NCI-H2107 (cell line): ENCODE measurements around the gene PUSL1.

Source experiments
- DNase-seq: peaks from one replicate; lab custom pipeline; 2025; lab: John Stamatoyannopoulos, UW

The PUSL1 gene

DNA sequence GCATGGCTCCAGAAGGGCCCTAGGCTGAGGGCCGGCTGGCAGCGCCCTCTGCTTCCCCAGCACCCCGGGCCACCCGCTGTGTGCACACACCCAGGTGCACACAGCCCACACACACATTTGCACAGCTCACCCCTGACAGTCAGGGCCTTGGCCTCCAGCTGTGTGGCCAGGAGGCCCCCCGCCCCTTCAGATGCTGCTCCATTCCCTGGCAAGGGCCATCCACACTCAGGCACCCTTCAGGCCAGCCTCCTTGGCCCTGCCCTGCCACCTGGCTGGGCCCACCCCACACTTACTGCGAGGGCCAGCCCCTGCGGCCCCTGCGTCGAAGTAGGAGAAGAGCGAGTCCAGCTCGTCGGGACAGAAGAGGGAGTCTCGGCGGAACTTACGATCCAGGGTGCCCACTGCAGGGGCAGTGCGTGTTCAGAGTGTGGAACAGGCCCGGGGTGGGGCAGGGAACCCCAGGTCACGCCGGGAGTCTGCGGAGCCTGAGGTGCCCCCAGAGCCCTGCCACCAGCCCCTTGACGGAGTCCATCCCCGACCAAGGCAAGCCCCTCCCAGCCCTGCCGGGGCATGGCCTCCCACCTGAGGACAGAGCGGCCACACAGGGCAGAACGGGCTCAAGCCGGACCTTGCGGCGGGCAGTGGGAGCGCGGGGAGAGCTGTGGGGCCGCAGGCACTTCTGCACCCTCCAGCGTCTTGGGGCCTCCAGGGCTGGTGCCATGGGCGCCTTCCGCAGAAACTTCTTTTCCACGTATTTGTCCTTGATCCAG lies 13.1 kb upstream of the PUSL1 start:
- DNase-seq = no peak

DNA sequence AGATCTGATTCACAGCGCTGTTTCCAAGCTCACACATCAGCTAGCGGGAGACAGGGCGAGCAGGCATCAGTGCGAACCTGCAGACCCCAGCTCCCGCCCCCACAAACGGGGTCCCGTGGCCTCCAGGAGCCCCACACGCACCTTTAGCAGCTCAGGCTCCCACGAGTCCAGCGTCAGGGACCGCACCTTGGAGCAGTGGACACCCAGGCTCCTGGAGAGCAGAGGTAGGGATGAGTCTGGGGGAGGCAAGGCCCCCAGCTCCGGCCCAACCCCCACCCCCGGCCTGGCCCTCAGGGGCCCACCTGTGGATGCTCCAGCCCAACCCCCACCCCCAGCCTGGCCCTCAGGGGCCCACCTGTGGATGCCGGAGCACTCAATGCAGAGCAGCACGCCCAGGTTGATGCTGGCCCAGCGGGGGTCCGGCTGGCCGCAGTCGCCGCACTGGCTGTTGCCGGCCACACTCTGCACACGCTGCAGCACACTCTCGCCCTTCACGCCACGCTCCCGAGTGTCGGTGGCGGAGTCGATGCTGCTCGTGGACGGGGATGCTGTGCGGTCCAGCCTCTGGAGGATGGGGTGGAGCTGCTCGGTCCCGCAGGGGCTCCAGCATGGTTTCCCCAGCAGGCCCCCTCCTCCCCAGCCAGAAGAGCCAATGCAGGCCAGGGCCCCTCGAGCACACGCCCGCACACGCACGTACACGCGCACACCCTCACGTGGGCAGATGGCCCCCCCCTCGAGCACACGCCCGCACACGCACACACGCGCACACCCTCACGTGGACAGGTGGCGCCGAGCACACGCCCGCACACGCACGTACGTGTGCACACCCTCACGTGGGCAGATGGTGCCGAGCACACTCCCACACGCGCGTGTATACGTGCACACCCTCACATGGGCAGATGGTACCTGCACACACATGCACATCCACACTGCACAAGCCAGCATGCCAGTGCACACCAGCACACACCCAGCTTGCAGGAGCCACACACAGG lies 12.0 kb upstream of the PUSL1 start:
- DNase-seq = no peak

DNA sequence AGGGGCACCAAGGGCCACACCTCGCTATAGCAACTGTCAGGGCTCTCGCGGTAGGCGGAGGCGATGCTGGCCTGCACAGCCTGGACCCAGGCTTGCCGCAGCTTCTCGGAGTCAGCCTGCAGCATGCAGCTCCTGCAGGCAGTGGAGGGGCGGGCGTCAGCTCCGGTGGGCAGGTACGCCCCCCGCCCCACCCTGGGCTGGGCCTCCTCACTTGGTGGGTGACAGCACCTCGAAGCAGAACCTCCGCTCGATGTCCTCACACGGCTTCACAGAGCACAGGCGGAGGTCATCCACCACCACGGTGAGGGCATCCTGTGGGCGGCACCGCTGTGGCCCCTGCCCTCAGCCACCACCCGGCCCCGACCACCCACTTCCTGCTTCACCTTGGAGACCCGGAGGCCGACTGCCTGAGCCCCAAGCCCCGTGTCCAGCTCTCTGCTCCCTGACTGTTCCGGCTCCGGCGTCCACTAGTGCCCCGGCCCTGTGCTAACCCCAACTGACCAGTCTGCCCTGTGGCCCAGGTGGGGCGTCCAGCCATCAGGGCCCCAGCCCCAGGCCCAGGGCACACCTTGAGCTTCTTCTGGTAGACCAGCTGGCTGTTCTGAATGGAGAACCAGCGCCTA lies 10.5 kb upstream of the PUSL1 start:
- DNase-seq = no peak

DNA sequence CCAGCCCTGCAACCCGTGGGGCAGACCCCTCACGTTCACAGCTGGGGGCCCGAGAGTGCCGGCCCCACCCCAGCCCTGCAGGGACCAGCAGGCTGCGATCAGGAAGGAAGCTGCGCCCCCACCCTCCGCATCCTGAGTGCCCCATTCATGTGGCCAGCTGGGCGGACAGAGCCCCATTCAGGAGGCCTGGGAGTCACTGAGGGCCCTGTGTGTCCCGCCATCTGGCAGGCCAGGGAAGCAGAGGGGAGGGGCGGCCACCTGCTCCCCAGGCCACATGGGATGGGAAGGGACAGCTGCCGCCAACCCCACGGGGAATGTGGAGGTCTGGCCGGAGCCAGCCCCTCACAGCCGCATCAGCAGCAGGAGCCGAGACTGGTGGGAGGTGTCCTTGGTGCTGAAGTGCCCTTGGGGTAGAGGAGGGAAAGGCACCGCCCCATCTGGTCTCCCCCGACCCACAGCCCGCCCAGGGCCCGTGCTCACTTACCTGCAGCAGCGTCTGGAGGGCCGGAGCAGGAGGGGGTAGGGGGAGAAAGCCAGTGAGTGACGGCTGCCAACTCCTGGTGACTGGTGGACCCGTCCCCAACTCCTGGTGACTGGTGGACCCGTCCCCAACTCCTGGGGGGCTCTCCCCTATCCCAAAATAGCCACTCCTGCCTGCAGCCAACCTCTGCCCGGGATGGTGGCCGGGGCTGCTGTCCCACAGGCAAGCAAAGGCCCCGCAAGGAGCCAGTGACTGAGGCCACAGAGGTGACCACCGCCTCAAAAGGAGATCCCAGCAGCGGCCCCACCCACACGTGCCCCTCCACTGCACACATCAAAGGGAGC lies 9.3 kb upstream of the PUSL1 start:
- DNase-seq = no peak

DNA sequence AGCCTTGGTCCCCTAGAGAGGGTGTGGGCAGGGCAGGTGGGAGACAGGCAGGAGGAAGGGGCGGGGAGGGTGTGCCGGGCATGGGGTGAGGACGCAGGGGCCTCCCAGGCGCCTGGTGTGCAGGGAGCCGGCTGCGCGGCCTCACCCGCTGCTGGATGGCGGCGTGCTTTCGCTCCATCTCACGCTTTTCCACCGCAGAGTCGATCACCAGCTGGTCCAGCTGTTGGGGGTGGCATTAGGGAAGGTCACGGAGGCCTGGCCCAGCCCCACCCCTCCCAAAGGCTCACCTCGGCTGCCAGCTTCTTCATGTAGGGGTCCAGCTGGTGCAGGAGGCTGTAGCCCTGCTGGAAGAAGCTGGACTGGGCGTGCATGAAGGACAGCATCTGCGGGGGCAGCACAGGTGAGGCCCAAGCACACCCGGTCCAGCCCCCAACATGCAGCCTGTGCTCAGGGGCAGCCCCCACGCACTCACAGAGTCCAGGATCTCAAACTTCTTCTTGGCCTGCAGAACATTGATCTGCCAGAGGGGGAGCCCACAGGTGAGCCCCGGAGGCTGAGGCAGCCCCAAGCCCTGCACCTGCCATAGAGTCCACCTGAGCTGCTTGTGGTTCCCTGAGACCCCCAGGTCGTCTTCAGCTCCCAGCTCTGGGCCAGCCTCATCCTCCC lies 8.6 kb upstream of the PUSL1 start:
- no peak for DNase-seq

DNA sequence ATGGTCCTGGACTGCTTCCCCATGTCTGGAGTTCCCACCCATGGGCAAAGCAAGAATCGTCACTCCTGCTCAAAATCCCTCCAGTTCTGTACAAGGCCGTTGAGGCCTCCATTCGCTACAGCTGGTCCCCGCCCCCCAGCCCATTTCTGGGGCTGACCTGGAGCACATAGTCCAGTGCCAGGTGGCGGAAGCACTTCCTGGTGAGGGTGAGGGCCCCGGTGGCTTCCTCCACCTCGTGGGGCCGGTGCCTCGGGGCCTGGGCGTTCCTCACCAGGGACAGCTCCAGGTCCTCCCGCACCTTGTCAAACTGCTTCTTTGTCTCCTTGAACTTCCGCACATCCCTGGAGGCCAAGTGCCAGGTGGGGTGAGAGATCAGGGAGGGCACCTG lies 8.1 kb upstream of the PUSL1 start:
- no peak for DNase-seq

DNA sequence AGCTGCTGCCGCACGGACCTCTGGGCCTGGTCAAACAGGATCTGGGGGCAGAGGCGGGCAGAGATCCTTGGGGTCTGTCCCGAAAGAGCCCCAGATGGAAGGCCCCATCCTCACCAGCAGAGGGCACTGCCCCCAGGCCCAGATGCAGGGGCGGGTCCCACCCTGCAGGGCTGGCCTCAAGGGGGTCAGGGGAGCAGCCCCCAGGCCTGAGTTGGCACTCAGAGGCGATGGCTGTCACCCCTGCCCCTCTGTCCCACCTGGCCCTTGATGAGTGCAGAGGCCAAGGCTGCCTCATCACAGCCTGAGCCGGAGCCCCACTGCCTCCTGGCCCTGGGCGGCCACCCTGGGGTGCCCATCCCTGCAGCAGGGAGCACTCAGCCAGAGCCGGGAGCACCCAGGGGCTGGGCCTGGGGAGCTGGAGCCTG lies 6.4 kb upstream of the PUSL1 start:
- DNase-seq = no peak

DNA sequence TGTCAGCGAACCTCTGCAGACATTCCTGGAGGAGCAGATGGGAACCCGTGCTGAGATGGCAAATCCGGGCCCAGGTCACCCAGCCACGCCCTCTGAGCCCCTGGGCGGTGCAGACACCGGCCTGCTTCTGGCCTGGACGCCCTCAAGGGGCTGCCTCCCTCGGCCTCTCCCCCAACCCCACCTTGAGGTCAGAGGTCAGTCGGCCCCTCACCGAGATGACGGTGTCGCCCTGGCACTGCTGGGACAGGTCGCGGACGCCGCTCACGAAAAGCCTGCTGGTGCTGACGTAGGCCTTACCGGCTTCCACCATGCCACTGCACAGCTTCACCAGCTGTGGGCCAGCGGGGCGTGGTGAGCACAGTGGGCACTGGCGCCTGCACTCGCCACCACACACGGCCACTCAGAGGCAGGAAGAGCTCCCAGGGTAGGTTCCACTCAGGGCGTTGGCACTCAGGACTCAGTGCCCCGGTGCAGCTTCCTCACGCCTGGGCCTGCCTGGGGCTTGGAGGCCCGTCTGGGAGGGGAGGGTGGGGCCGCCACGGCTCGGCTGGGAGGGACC lies 5.4 kb upstream of the PUSL1 start:
- no peak for DNase-seq

DNA sequence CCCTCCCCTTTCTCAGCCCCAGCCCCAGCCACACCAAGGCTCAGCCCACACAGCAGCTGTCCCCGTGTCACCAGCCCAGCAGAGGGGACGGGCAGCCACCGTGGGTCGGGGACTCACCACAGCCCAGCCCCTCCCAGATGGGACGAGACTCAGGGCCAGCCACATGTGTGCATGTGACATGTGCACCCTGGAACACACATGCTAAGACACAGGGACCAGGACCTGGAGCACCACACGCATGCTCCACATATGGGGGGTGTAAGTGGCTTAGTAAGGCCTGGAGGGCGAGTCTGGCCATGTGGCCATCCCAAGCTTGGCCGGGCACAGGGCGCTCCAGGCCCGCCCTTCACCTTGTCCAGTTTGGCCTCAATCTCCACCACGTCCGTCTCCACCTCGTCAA lies 4.7 kb upstream of the PUSL1 start:
- DNase-seq = no peak

DNA sequence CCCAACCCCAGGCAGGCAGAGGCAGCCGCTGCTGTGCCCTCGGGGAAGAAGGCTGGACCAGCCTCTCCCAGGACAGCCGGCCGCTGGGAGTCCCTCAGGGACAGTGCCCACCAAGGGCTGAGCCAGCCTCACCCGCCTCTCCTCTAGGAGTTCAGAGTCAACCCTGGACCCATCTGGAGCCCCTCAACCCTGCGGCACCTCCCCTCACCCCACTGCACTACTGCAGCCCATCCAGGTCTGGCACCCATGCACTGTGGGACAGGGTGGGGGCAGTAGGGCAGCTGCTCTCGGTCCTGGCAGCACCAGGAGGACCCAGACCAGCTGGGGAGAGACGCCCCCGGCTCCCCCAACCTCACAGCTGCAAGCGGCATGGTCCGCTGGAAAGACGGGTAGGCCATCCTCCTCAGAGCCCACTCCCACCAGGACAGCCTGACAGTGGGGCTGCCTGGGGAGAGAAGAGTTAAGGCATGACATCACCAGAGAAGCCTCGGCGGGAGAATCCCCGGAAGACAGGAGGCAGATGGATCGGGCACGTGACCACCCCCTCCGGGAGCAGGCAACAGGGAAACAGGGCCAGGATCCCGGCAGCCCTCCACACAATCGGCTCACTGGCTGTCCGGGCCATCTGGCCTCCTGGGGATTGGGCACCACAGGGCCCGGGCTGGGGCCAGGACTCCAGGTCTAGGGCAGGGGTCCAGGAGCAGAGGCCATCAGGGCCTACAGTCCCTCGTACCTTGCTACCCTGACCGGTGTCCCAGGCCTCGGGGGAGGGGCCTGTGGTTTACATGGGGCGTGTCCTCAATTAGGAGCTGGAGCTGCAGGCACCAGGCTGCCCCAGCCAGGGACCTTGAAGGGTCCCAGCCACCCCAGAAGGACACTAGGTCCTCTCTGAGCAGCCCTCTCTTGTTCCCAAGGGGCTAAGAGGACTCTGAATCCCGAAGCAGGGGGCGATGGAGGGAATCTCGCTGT lies 3.8 kb upstream of the PUSL1 start:
- peak; percentile 40 for DNase-seq

DNA sequence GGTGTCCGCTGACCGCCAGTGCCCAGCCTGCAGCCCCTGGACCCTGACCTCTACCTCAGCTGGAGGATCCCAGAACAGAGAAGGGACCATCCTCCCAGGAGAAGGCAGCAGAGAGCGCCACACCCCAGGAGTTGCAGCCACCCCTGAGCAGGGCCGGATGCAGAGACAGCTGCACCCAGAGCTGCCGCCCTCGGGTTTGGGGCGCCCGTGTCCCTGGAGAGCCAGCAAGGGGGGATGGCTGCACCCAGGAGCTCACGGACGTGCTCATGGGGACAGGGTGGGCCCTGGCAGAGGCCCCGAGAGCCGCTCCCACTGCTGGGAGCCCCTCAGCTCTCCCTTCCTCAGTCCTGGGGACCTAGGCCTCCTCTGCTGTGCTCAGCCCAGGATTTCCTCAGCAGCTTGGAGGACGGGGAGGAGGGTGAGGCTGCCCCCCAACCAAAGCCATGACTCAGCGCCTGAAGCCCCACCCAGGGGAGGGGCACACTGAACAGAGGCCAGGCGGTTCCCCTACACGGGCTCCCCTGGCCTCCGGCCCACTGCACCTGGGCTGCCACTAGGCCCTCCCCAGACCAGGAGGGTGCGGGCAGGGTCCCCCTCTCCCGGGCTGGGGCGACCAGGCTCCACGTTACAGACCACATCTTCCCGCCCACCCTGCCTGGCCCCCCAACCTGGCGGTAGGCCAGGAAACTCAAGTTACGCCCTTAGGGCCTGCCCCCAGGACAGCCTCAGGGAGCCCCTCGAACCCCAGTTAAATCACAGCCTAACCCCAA lies 2.9 kb upstream of the PUSL1 start:
- DNase-seq = no peak

DNA sequence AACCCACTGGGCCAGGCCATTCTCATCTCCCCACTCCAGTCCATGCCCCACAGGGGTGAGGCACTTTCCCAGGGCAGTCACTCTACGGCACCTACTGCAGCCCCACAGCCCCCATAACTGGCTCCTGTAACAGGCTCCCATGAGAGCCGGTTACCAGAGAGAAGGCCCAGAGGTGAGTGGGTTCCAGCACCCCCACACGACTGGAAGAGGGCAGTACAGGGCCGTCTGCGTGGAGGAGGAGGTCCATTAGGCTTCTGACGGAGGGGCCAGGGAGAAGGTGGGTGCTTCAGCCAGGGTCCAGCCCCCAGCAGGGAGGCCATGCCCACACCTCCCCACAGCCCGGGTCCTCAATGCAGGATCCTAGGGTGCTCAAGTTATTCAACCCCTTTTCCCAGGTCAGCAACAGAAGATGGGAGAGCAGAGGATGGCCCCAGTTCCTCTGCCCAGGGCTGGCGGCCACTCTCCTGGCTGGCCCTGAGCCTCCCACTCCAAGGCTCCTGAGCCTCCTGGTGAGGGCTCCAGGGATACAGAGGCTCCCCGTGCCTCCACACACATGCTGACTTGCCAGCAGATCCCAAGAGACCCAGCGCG lies 2.2 kb upstream of the PUSL1 start:
- DNase-seq = no peak

DNA sequence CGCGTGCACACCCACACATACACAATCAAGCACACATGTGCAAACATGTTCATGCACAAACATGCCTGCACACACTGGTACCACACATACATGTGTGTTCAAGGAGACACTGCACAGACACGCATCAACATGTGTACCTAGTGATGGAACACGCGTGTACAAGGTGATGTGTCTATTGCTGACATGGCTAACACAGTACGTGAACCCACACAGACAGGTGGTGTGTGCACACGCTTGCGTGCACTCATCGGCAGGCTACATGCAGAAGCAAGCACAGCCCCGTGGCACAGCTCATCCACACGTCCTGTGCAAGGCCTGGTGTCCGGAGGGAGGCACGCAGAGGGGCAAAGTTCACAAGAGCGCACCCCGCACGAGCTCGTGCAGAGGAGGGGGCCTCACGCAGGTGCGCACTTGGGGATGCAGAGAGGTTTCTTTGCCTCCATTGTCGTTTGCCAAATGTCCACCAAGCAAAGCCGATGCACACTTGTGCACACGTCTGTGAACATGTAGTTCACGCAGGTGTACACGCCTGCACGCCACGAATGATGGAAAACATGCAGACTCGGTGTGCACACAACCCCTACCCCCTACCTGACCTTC lies 1.6 kb upstream of the PUSL1 start:
- no peak for DNase-seq

DNA sequence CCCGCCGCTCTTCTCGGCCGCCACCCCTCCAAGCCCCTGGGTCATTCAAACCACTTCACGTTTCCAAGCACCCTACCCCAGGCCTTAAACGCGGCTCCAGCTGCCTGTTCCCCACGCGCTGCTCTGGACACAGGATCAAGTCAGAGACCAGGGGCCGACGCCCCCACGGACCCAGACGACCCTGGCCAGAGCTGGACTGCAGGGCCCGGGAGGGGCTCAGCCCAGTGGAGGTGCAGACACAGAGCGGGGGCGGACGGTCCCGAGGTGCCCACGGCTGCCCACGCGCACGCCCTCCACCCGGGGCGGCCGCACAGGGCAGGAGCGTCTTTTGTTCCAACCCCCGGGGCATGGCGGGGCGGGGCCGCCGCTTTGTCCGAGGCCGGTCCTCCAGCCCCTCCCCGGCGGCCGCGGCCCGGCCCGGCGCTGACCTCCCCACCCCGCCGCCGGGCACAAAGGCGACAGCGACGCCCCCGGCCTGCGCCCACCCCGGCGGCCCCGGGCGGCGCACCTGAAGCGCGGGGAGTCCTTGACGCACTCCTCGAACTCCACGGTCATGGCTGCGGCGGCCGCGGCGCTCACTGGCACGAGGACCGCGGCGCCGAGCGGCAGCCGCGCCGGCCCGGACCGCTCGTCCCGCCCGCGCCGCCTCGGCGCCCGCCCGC lies 1.0 kb upstream of the PUSL1 start:
- no peak for DNase-seq

DNA sequence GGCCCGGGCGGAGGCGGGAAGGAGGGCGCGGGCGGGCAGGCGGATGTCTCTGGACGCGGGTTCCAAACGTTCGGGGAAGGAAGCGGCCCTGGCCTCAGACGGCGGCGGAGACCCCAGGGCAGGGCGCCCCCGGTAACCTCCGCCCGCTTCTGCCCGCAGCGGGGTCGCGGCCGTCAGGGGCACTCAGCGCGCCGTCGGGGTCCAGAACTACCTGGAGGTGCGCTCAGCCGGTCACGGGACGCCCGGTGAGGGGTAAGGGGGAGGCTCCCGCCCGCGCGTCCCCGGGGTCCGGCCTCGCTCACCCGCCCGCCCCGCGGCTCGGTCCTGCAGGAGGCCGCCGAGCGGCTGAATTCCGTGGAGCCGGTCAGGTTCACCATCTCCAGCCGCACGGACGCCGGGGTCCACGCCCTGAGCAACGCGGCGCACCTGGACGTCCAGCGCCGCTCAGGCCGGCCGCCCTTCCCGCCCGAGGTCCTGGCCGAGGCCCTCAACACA lies 406 bp downstream of the PUSL1 start:
- DNase-seq = no peak

DNA sequence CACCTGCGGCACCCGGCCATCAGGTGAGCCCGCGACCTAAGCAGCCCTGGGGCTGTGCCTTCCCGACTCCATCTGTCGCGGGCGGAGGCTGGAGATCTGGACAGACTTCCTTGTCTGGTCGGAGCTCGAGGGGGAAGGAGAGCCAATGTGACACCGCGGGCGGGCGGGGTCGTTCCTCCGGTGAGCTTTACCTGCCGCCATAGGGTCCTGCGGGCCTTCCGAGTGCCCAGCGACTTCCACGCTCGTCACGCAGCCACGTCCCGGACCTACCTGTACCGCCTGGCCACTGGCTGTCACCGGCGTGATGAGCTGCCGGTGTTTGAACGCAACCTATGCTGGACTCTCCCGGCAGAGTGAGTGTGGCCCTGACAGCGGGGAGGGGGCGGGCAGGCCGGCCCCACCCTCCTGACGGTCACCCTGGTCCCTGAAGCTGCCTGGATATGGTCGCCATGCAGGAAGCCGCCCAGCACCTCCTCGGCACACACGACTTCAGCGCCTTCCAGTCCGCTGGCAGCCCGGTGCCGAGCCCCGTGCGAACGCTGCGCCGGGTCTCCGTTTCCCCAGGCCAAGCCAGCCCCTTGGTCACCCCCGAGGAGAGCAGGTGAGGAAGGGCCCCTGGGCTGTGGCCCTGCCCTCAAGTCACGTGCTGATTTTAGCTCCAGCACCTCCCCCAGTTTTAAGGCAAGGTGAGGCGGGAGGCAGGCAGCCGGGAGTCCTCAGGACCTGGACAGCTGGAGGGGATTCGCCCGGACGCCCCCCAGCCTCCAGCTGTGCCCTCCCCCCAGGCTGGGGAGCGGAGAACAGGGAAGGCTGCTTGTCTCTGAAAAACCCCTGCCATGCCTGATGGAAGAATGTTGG lies 1.1 kb downstream of the PUSL1 start:
- DNase-seq = no peak

DNA sequence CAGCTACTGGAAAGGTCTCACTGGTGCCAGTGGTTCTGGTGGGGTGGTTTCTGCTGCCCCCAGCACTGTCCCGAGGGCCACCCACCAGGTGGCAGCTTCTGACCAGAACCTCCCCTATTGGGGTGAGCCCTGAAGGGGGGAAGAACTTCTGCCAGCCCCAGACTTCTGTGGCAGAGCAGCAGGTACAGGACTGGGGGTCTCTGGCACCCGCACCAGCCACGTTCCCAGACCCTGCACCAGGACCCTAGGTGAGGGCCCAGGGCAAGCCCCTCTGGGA lies 1.6 kb downstream of the PUSL1 start:
- no peak for DNase-seq
